HepG2 (cell line): ENCODE results near the gene SLC4A5. TPM values are rescaled to one million over a fixed set of nuclear protein-coding genes. Genes with fewer than 3 reads are reported as not detected.

ENCODE experiments used
- ATAC-seq: fragments of 200-7000 bp; cut with Tn5 transposase; 3 replicates; pipeline ENCODE4 v1.9.1; 2020; ENCODE audit warnings: mild to moderate bottlenecking, moderate library complexity
- BruUV-seq: library from RNA; stranded (reverse); fragments of 400-500 nt; replicated peaks from 2 replicates; lab custom pipeline; 2021; lab: Mats Ljungman, UMichigan
- CTCF ChIA-PET: fragments of 300-600 bp; formaldehyde crosslinking; extraction: SDS; loops from one replicate; lab custom pipeline; 2021; ENCODE audit warnings: low total read pairs, inconsistent platforms, low intra/inter-chr PET ratio; lab: Yijun Ruan, JAX
- POLR2A ChIA-PET: fragments of 350-600 bp; sonication (Branson Sonifier 250); formaldehyde crosslinking; loops from one replicate; lab custom pipeline; 2020; ENCODE audit warnings: antibody characterized with exemption, inconsistent platforms; lab: Yijun Ruan, JAX
- DNase-seq: peaks from one replicate; pipeline ENCODE4 v3.0.0-alpha.2; 2015; ENCODE audit warnings: low spot score
- FAIRE-seq: peaks from 3 replicates; lab custom pipeline; 2011; peaks lifted over from hg19 to GRCh38; lab: Jason Lieb, UNC
- H2AFZ ChIP-seq: one replicate; pipeline ENCODE4 v1.6.1; 2011; ENCODE audit warnings: low read length, inconsistent platforms
- H3K27ac ChIP-seq: fragments of 300-600 bp; 3 replicates; pipeline ENCODE4 v1.8.0; 2011; ENCODE audit warnings: mixed run types, mild to moderate bottlenecking, mixed read lengths, low read length, inconsistent platforms; ENCODE audit not compliant: insufficient read depth; ENCODE audit errors: extremely low read length
- H3K27me3 ChIP-seq, 2 experiments: fragments of 200-600 bp in 1 of 2; 2 replicates in 1 of 2; 3 replicates in 1 of 2; pipeline versions ENCODE4 v1.6.0 to v1.8.0; 2011; ENCODE audit warnings: low read length in 2 of 2, mild to moderate bottlenecking in 2 of 2, moderate library complexity in 2 of 2, inconsistent platforms in 1 of 2; ENCODE audit not compliant: insufficient read depth in 2 of 2, control insufficient read depth in 1 of 2
- H3K36me3 ChIP-seq, 2 experiments: fragments of 200-600 bp in 1 of 2; replicated peaks in 1 of 2; 2 replicates in 1 of 2; 3 replicates in 1 of 2; pipeline versions ENCODE4 v1.5.1 to v1.8.0; 2011; ENCODE audit warnings: low read length in 2 of 2, inconsistent platforms in 1 of 2; ENCODE audit not compliant: insufficient read depth in 2 of 2, control insufficient read depth in 1 of 2
- H3K4me1 ChIP-seq: 2 replicates; pipeline ENCODE4 v1.5.1; 2012; ENCODE audit warnings: low read length, inconsistent platforms; ENCODE audit not compliant: insufficient read depth
- H3K4me2 ChIP-seq: 2 replicates; pipeline ENCODE4 v1.6.0; 2011; ENCODE audit warnings: low read depth, low read length, inconsistent platforms
- H3K4me3 ChIP-seq, 3 experiments: fragments of 200-600 bp in 1 of 3; sonication (generic), shearing (Covaris generic) in 1 of 3; replicated peaks in 1 of 3; 2 replicates each; pipeline ENCODE4 v1.5.1; 2011 to 2016; ENCODE audit warnings: low read length in 3 of 3, inconsistent platforms in 2 of 3, low read depth in 2 of 3, mild to moderate bottlenecking in 2 of 3, control low read depth in 1 of 3, mixed read lengths in 1 of 3; ENCODE audit not compliant: insufficient read depth in 1 of 3
- H3K79me2 ChIP-seq: one replicate; pipeline ENCODE4 v1.6.1; 2011; ENCODE audit warnings: low read length, inconsistent platforms; ENCODE audit not compliant: insufficient read depth
- H3K9ac ChIP-seq: 2 replicates; pipeline ENCODE4 v1.6.0; 2011; ENCODE audit warnings: mild to moderate bottlenecking, low read depth, low read length, inconsistent platforms; ENCODE audit not compliant: insufficient read depth
- H3K9me3 ChIP-seq: 2 replicates; pipeline ENCODE4 v1.5.1; 2012; ENCODE audit warnings: mild to moderate bottlenecking, low read length
- H4K20me1 ChIP-seq: 2 replicates; pipeline ENCODE4 v1.6.0; 2011; ENCODE audit warnings: inconsistent platforms, mild to moderate bottlenecking, low read length, moderate library complexity; ENCODE audit not compliant: insufficient read depth
- GABPB1 ChIP-seq: IDR thresholded peaks from 2 replicates; pipeline ENCODE4 v1.6.1; 2016; ENCODE audit warnings: mild to moderate bottlenecking, missing genetic modification reagents, moderate library complexity, missing compliant biosample characterization
- GLI4 ChIP-seq: sonication (generic); formaldehyde crosslinking; IDR thresholded peaks from 2 replicates; pipeline ENCODE4 v1.5.1; 2020; ENCODE audit warnings: missing genetic modification reagents, mild to moderate bottlenecking, moderate library complexity, borderline replicate concordance
- SIX4 ChIP-seq: sonication (generic); formaldehyde crosslinking; IDR thresholded peaks from 2 replicates; pipeline ENCODE4 v1.4.0; 2020; ENCODE audit warnings: missing genetic modification reagents
- ZKSCAN8 ChIP-seq: IDR thresholded peaks from 2 replicates; pipeline ENCODE4 v1.6.1; 2016; ENCODE audit warnings: borderline replicate concordance, missing genetic modification reagents, missing compliant biosample characterization
- ZNF567 ChIP-seq: sonication (generic); formaldehyde crosslinking; IDR thresholded peaks from 2 replicates; pipeline ENCODE4 v1.8.1; 2023; ENCODE audit warnings: mild to moderate bottlenecking, missing genetic modification reagents, borderline replicate concordance
- ZSCAN9 ChIP-seq: IDR thresholded peaks from 2 replicates; pipeline ENCODE4 v1.6.1; 2016; ENCODE audit warnings: borderline replicate concordance
- WGBS: methylation state at CpG from one replicate; pipeline ENCODE4 v1.1.6; 2017; ENCODE audit warnings: low lambda C conversion rate; 5-methylcytosine and 5-hydroxymethylcytosine counted together
- in situ Hi-C: cut with HindIII; loops from 2 replicates; pipeline ENCODE4 v1.10.0; 2017; ENCODE audit warnings: low pct_unique_long_range_greater_than_20kb; ENCODE audit not compliant: extremely low pct_ligation_motif_present
- intact Hi-C: fragments of 100-400 bp; cut with micrococcal nuclease; formaldehyde crosslinking; loops from one replicate; pipeline ENCODE4 v1.10.0; 2022; ENCODE audit not compliant: unreplicated experiment
- polyA plus RNA-seq, 8 experiments: library from polyadenylated mRNA; depleted of rRNA in 3 of 8; stranded (reverse) in 7 of 8; unstranded in 1 of 8; fragments of >200 nt; fragmentation: Illumina TruSeq in 4 of 8; extraction: Trizol in 4 of 8; gene quantifications; 2 replicates each; pipeline versions ENCODE4 v1.2.1 to v1.2.3, GENCODE V29; 2011 to 2016; ENCODE audit warnings: low read depth in 4 of 8, missing spikeins in 1 of 8, mixed read lengths in 1 of 8; ENCODE audit not compliant: insufficient read depth in 1 of 8
- total RNA-seq, 5 experiments: library from RNA; depleted of rRNA; stranded (reverse); fragments of >200 nt; fragmentation: Illumina TruSeq; extraction: Trizol; gene quantifications; 2 replicates each; pipeline ENCODE4 v1.2.3, GENCODE V29; 2016; ENCODE audit warnings: low read depth in 1 of 5
- TF ChIP-seq, protein P1 (sequence below): sonication (generic); formaldehyde crosslinking; IDR thresholded peaks from 2 replicates; pipeline ENCODE4 v1.4.0; 2020; ENCODE audit warnings: missing genetic modification reagents

SLC4A5 gene
- total and polyA plus RNA-seq, 2 of the 13 experiments (the other 11 are each of a cell fraction or from before 2014, with no cell fraction given), result 0.50 TPM; not detected in 1

DNA sequence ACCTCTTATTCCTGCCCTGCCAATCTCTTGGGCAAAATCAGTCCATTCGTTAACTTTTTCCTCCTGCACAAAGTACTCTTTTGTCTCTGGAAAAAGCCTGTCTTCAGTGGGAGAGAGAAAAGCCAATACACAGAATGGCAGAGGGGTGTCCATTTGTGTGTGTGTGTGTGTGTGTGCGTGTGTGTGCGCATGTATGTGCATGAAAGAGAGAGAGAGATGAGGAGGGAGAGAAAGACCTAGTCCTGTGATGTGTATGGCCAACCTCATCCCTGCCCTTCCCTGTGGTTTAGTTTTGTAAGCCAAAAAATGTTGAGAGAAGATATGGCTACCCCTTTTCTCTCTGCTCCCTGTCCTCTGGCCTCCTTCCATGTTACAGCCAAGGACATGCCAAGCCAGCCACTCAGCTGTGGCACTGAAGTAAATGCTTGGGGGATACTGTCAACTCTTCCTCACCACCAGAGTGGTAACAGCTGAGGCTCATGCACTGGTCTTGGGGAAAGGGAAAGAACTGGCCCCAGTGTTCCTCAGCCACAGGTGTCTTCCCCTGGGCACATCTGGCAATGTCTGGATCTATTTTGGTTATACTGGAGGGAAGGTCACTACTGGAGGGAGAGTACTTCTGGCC, 10.6 kb downstream of the SLC4A5 start:
- no peaks in the 10 kb centered on the region for H3K9me3 ChIP-seq
- 57% methylated on average over 3 of the region's 3 CpGs for WGBS
- no peak for TF ChIP-seq ZKSCAN8
- TF ChIP-seq ZNF567, result no peak
- TF ChIP-seq GLI4 (CRISPR knock-in tag), result no peak
- no peak for TF ChIP-seq ZSCAN9
- TF ChIP-seq GABPB1 (CRISPR knock-in tag), result no peak
- no peak for TF ChIP-seq SIX4 (CRISPR knock-in tag)
- TF ChIP-seq, protein P1, sequence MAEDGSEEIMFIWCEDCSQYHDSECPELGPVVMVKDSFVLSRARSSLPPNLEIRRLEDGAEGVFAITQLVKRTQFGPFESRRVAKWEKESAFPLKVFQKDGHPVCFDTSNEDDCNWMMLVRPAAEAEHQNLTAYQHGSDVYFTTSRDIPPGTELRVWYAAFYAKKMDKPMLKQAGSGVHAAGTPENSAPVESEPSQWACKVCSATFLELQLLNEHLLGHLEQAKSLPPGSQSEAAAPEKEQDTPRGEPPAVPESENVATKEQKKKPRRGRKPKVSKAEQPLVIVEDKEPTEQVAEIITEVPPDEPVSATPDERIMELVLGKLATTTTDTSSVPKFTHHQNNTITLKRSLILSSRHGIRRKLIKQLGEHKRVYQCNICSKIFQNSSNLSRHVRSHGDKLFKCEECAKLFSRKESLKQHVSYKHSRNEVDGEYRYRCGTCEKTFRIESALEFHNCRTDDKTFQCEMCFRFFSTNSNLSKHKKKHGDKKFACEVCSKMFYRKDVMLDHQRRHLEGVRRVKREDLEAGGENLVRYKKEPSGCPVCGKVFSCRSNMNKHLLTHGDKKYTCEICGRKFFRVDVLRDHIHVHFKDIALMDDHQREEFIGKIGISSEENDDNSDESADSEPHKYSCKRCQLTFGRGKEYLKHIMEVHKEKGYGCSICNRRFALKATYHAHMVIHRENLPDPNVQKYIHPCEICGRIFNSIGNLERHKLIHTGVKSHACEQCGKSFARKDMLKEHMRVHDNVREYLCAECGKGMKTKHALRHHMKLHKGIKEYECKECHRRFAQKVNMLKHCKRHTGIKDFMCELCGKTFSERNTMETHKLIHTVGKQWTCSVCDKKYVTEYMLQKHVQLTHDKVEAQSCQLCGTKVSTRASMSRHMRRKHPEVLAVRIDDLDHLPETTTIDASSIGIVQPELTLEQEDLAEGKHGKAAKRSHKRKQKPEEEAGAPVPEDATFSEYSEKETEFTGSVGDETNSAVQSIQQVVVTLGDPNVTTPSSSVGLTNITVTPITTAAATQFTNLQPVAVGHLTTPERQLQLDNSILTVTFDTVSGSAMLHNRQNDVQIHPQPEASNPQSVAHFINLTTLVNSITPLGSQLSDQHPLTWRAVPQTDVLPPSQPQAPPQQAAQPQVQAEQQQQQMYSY (CRISPR knock-in tag), result no peak
- intact Hi-C loops, result loop anchor here (1.0 to 5.0 kb wide), 3 partner anchors 60 to 254 kb away; no protein-coding TSS in a partner anchor
- DNase-seq (no peak), ATAC-seq (peak; percentile 19), FAIRE-seq (no peak)
- no peak overlapping the region for H3K4me3 ChIP-seq
- H3K27ac ChIP-seq, result no peak overlapping the region
- no peaks in the 10 kb centered on the region for H3K4me1 ChIP-seq
- no peaks in the 10 kb centered on the region for H3K27me3 ChIP-seq
- in situ Hi-C loops, result no loop called here
- H3K9ac ChIP-seq, result no peak overlapping the region
- BruUV-seq, result no TSS peak
- no peaks in the 10 kb centered on the region for H3K36me3 ChIP-seq
- no peaks in the 10 kb centered on the region for H3K79me2 ChIP-seq
- H2AFZ ChIP-seq, result no peak overlapping the region
- ChIA-PET POLR2A (interaction anchor here (1.5 kb wide), 1 partner anchor 126 kb away, joined by 3 read pairs; the partner anchor contains the start of gene WBP1), CTCF (interaction anchor here (1.5 to 1.7 kb wide), 2 partner anchors 67 to 83 kb away, joined by 8 to 9 read pairs; no protein-coding TSS in a partner anchor)
- no peaks in the 10 kb centered on the region for H4K20me1 ChIP-seq
- H3K4me2 ChIP-seq, result no peak overlapping the region
